ENCODE data around the gene MBD5.

The MBD5 gene

GRCh38 chr2:148513427-148513826 lies 492.5 kb downstream of the MBD5 start:
- Histone ChIP-seq H3K9ac (ENCODE audit: low read length in 2 of 2) (no peak overlapping the region), H3K4me3 (ENCODE audit: low read length in 2 of 2) (no peak overlapping the region), H3K9me3 (ENCODE audit: control insufficient read depth in 2 of 2, low read length in 2 of 2) (no peaks in the 10 kb centered on the region), H3K4me1 (ENCODE audit: control insufficient read depth, insufficient read depth, low read length) (peaks cover 3% of the 10 kb centered on the region), H3K36me3 (ENCODE audit: control insufficient read depth in 2 of 2, insufficient read depth in 2 of 2, low read length in 2 of 2) (peaks cover 0 to 3% of the 10 kb centered on the region in 2 donors), H3K27ac (ENCODE audit: low read length) (no peak overlapping the region), H3K27me3 (ENCODE audit: control insufficient read depth in 1 of 2, insufficient read depth in 2 of 2, low read length in 2 of 2) (no peaks in the 10 kb centered on the region)

- Histone ChIP-seq H3K4me3 (ENCODE audit: low read length in 2 of 2) (no peak overlapping the region), H3K27me3 (ENCODE audit: control insufficient read depth in 1 of 2, insufficient read depth in 2 of 2, low read length in 2 of 2) (no peaks in the 10 kb centered on the region), H3K27ac (ENCODE audit: low read length) (no peak overlapping the region), H3K9me3 (ENCODE audit: control insufficient read depth in 2 of 2, low read length in 2 of 2) (no peaks in the 10 kb centered on the region), H3K9ac (ENCODE audit: low read length in 2 of 2) (no peak overlapping the region), H3K36me3 (ENCODE audit: control insufficient read depth in 2 of 2, insufficient read depth in 2 of 2, low read length in 2 of 2) (peaks cover 0 to 3% of the 10 kb centered on the region in 2 donors), H3K4me1 (ENCODE audit: control insufficient read depth, insufficient read depth, low read length) (peaks cover 3% of the 10 kb centered on the region)
These were observed 494.2 kb downstream of the MBD5 start for GRCh38 chr2:148515120-148515519.

GRCh38 chr2:148515976-148516375 lies 495.1 kb downstream of the MBD5 start:
- H3K4me1 ChIP-seq (ENCODE audit: control insufficient read depth, insufficient read depth, low read length): peaks cover 3% of the 10 kb centered on the region
- no peak overlapping the region for H3K9ac ChIP-seq (ENCODE audit: low read length in 2 of 2)
- no peaks in the 10 kb centered on the region for H3K27me3 ChIP-seq (ENCODE audit: control insufficient read depth in 1 of 2, insufficient read depth in 2 of 2, low read length in 2 of 2)
- H3K9me3 ChIP-seq (ENCODE audit: control insufficient read depth in 2 of 2, low read length in 2 of 2): no peaks in the 10 kb centered on the region
- H3K27ac ChIP-seq (ENCODE audit: low read length): no peak overlapping the region
- H3K36me3 ChIP-seq (ENCODE audit: control insufficient read depth in 2 of 2, insufficient read depth in 2 of 2, low read length in 2 of 2): peaks cover 0 to 3% of the 10 kb centered on the region in 2 donors
- H3K4me3 ChIP-seq (ENCODE audit: low read length in 2 of 2): no peak overlapping the region

GRCh38 chr2:148517296-148517695 lies 496.4 kb downstream of the MBD5 start:
- Histone ChIP-seq H3K27me3 (ENCODE audit: control insufficient read depth in 1 of 2, insufficient read depth in 2 of 2, low read length in 2 of 2) (no peaks in the 10 kb centered on the region), H3K9ac (ENCODE audit: low read length in 2 of 2) (no peak overlapping the region), H3K9me3 (ENCODE audit: control insufficient read depth in 2 of 2, low read length in 2 of 2) (no peaks in the 10 kb centered on the region), H3K4me3 (ENCODE audit: low read length in 2 of 2) (no peak overlapping the region), H3K36me3 (ENCODE audit: control insufficient read depth in 2 of 2, insufficient read depth in 2 of 2, low read length in 2 of 2) (peaks cover 0 to 3% of the 10 kb centered on the region in 2 donors), H3K4me1 (ENCODE audit: control insufficient read depth, insufficient read depth, low read length) (no peaks in the 10 kb centered on the region), H3K27ac (ENCODE audit: low read length) (no peak overlapping the region)

- H3K9ac ChIP-seq (ENCODE audit: low read length in 2 of 2): no peak overlapping the region
- H3K4me3 ChIP-seq (ENCODE audit: low read length in 2 of 2): no peak overlapping the region
- H3K4me1 ChIP-seq (ENCODE audit: control insufficient read depth, insufficient read depth, low read length): no peaks in the 10 kb centered on the region
- H3K9me3 ChIP-seq (ENCODE audit: control insufficient read depth in 2 of 2, low read length in 2 of 2): no peaks in the 10 kb centered on the region
- no peaks in the 10 kb centered on the region for H3K27me3 ChIP-seq (ENCODE audit: control insufficient read depth in 1 of 2, insufficient read depth in 2 of 2, low read length in 2 of 2)
- H3K27ac ChIP-seq (ENCODE audit: low read length): no peak overlapping the region
- peaks cover 0 to 3% of the 10 kb centered on the region in 2 donors for H3K36me3 ChIP-seq (ENCODE audit: control insufficient read depth in 2 of 2, insufficient read depth in 2 of 2, low read length in 2 of 2)
These were observed 496.9 kb downstream of the MBD5 start for GRCh38 chr2:148517822-148518221.

- Histone ChIP-seq H3K27ac (ENCODE audit: low read length) (no peak overlapping the region), H3K36me3 (ENCODE audit: control insufficient read depth in 2 of 2, insufficient read depth in 2 of 2, low read length in 2 of 2) (peaks cover 0 to 3% of the 10 kb centered on the region in 2 donors), H3K4me3 (ENCODE audit: low read length in 2 of 2) (no peak overlapping the region), H3K9me3 (ENCODE audit: control insufficient read depth in 2 of 2, low read length in 2 of 2) (no peaks in the 10 kb centered on the region), H3K27me3 (ENCODE audit: control insufficient read depth in 1 of 2, insufficient read depth in 2 of 2, low read length in 2 of 2) (no peaks in the 10 kb centered on the region), H3K9ac (ENCODE audit: low read length in 2 of 2) (no peak overlapping the region), H3K4me1 (ENCODE audit: control insufficient read depth, insufficient read depth, low read length) (no peaks in the 10 kb centered on the region)
These were observed 498.1 kb downstream of the MBD5 start for GRCh38 chr2:148519013-148519412.

GRCh38 chr2:148521181-148521580 lies 500.3 kb downstream of the MBD5 start:
- Histone ChIP-seq H3K9ac (ENCODE audit: low read length in 2 of 2) (no peak overlapping the region), H3K9me3 (ENCODE audit: control insufficient read depth in 2 of 2, low read length in 2 of 2) (no peaks in the 10 kb centered on the region), H3K4me3 (ENCODE audit: low read length in 2 of 2) (no peak overlapping the region), H3K4me1 (ENCODE audit: control insufficient read depth, insufficient read depth, low read length) (no peaks in the 10 kb centered on the region), H3K27me3 (ENCODE audit: control insufficient read depth in 1 of 2, insufficient read depth in 2 of 2, low read length in 2 of 2) (no peaks in the 10 kb centered on the region), H3K36me3 (ENCODE audit: control insufficient read depth in 2 of 2, insufficient read depth in 2 of 2, low read length in 2 of 2) (peaks cover 0 to 3% of the 10 kb centered on the region in 2 donors), H3K27ac (ENCODE audit: low read length) (no peak overlapping the region)

- Histone ChIP-seq H3K9me3 (ENCODE audit: control insufficient read depth in 2 of 2, low read length in 2 of 2) (no peaks in the 10 kb centered on the region), H3K36me3 (ENCODE audit: control insufficient read depth in 2 of 2, insufficient read depth in 2 of 2, low read length in 2 of 2) (peaks cover 0 to under 1% of the 10 kb centered on the region in 2 donors), H3K9ac (ENCODE audit: low read length in 2 of 2) (no peak overlapping the region), H3K27me3 (ENCODE audit: control insufficient read depth in 1 of 2, insufficient read depth in 2 of 2, low read length in 2 of 2) (peaks cover 0 to 3% of the 10 kb centered on the region in 2 donors), H3K27ac (ENCODE audit: low read length) (no peak overlapping the region), H3K4me3 (ENCODE audit: low read length in 2 of 2) (no peak overlapping the region), H3K4me1 (ENCODE audit: control insufficient read depth, insufficient read depth, low read length) (no peaks in the 10 kb centered on the region)
These were observed 502.4 kb downstream of the MBD5 start for GRCh38 chr2:148523315-148523714.

GRCh38 chr2:148524519-148524919 lies 503.6 kb downstream of the MBD5 start:
- Histone ChIP-seq H3K27ac (ENCODE audit: low read length) (no peak overlapping the region), H3K4me1 (ENCODE audit: control insufficient read depth, insufficient read depth, low read length) (no peaks in the 10 kb centered on the region)

GRCh38 chr2:148525130-148525529 lies 504.2 kb downstream of the MBD5 start:
- H3K9ac ChIP-seq (ENCODE audit: low read length in 2 of 2): no peak overlapping the region
- H3K27ac ChIP-seq (ENCODE audit: low read length): no peak overlapping the region
- H3K9me3 ChIP-seq (ENCODE audit: control insufficient read depth in 2 of 2, low read length in 2 of 2): no peaks in the 10 kb centered on the region
- no peak overlapping the region for H3K4me3 ChIP-seq (ENCODE audit: low read length in 2 of 2)
- H3K27me3 ChIP-seq (ENCODE audit: control insufficient read depth in 1 of 2, insufficient read depth in 2 of 2, low read length in 2 of 2): peaks cover 0 to 3% of the 10 kb centered on the region in 2 donors
- no peaks in the 10 kb centered on the region for H3K36me3 ChIP-seq (ENCODE audit: control insufficient read depth in 2 of 2, insufficient read depth in 2 of 2, low read length in 2 of 2)
- no peaks in the 10 kb centered on the region for H3K4me1 ChIP-seq (ENCODE audit: control insufficient read depth, insufficient read depth, low read length)

More at GRCh38 chr2:148524519-148524919, 503.6 kb downstream of the MBD5 start:
- Histone ChIP-seq H3K9me3 (ENCODE audit: control insufficient read depth in 2 of 2, low read length in 2 of 2) (no peaks in the 10 kb centered on the region), H3K4me3 (ENCODE audit: low read length in 2 of 2) (no peak overlapping the region), H3K27me3 (ENCODE audit: control insufficient read depth in 1 of 2, insufficient read depth in 2 of 2, low read length in 2 of 2) (peaks cover 0 to 3% of the 10 kb centered on the region in 2 donors), H3K36me3 (ENCODE audit: control insufficient read depth in 2 of 2, insufficient read depth in 2 of 2, low read length in 2 of 2) (no peaks in the 10 kb centered on the region), H3K9ac (ENCODE audit: low read length in 2 of 2) (no peak overlapping the region)

GRCh38 chr2:148526509-148527346 lies 505.8 kb downstream of the MBD5 start:
- H3K27me3 ChIP-seq (ENCODE audit: control insufficient read depth in 1 of 2, insufficient read depth in 2 of 2, low read length in 2 of 2): peaks cover 0 to 9% of the 10 kb centered on the region in 2 donors
- no peak overlapping the region for H3K9ac ChIP-seq (ENCODE audit: low read length in 2 of 2)
- no peak overlapping the region for H3K27ac ChIP-seq (ENCODE audit: low read length)
- no peaks in the 10 kb centered on the region for H3K36me3 ChIP-seq (ENCODE audit: control insufficient read depth in 2 of 2, insufficient read depth in 2 of 2, low read length in 2 of 2)
- H3K4me1 ChIP-seq (ENCODE audit: control insufficient read depth, insufficient read depth, low read length): no peaks in the 10 kb centered on the region
- H3K9me3 ChIP-seq (ENCODE audit: control insufficient read depth in 2 of 2, low read length in 2 of 2): no peaks in the 10 kb centered on the region
- no peak overlapping the region for H3K4me3 ChIP-seq (ENCODE audit: low read length in 2 of 2)
